Epithelial cell of esophagus (primary cell): Measurements from ENCODE around the gene DISP2.

Experiments used
- DNase-seq: peaks from one replicate; pipeline ENCODE4 v3.0.0; 2010; ENCODE audit warnings: low read depth
- H3K4me3 ChIP-seq: 2 replicates; pipeline ENCODE4 v1.5.1; 2011; ENCODE audit warnings: mild to moderate bottlenecking, low read length, control low read depth
- TF ChIP-seq, protein P1 (sequence below): IDR thresholded peaks from 2 replicates; pipeline ENCODE4 v1.5.1; 2011; ENCODE audit warnings: low read depth, mild to moderate bottlenecking, low read length, control low read depth, inconsistent platforms; ENCODE audit not compliant: insufficient read depth; ENCODE audit errors: missing control alignments

The DISP2 gene

GRCh38 chr15:40343512-40343911 lies 14.5 kb upstream of the DISP2 start:
- DNase-seq = peak; percentile 97
- TF ChIP-seq, protein P1, sequence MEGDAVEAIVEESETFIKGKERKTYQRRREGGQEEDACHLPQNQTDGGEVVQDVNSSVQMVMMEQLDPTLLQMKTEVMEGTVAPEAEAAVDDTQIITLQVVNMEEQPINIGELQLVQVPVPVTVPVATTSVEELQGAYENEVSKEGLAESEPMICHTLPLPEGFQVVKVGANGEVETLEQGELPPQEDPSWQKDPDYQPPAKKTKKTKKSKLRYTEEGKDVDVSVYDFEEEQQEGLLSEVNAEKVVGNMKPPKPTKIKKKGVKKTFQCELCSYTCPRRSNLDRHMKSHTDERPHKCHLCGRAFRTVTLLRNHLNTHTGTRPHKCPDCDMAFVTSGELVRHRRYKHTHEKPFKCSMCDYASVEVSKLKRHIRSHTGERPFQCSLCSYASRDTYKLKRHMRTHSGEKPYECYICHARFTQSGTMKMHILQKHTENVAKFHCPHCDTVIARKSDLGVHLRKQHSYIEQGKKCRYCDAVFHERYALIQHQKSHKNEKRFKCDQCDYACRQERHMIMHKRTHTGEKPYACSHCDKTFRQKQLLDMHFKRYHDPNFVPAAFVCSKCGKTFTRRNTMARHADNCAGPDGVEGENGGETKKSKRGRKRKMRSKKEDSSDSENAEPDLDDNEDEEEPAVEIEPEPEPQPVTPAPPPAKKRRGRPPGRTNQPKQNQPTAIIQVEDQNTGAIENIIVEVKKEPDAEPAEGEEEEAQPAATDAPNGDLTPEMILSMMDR = no peak
- no peak overlapping the region for H3K4me3 ChIP-seq

GRCh38 chr15:40344217-40344616 lies 13.8 kb upstream of the DISP2 start:
- DNase-seq = no peak
- TF ChIP-seq, protein P1 = no peak
- H3K4me3 ChIP-seq = no peak overlapping the region

DNA sequence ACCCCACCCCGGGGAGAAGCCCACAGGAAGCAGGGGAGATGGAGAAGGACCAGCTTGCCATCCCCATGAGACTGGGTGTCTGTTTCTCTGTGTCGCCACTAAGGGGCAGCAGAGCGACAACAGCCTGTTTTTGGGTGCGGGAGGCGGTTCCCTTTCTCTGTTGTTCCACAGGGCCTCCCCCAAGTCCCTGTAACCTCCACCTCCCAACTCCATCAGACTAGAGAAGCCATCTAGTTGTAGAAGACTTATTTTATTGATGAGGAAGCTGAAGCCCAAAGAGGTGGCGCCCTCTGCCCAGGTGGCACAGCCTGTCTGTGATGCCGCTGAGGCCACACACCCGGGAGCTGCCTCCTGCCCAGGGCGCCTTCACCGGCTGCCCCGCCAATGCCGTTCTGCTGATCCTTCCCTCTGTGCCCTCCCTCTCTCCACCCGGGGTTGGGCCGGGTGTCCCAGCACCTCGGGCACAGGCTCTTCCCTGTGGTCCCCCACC lies 13.3 kb upstream of the DISP2 start:
- DNase-seq = peak; percentile 69
- TF ChIP-seq, protein P1 = peak; percentile 76

GRCh38 chr15:40345225-40345866 lies 12.7 kb upstream of the DISP2 start:
- DNase-seq = no peak
- H3K4me3 ChIP-seq = no peak overlapping the region
- TF ChIP-seq, protein P1 = no peak

More for the DNA sequence above, 13.3 kb upstream of the DISP2 start:
- H3K4me3 ChIP-seq = no peak overlapping the region

DNA sequence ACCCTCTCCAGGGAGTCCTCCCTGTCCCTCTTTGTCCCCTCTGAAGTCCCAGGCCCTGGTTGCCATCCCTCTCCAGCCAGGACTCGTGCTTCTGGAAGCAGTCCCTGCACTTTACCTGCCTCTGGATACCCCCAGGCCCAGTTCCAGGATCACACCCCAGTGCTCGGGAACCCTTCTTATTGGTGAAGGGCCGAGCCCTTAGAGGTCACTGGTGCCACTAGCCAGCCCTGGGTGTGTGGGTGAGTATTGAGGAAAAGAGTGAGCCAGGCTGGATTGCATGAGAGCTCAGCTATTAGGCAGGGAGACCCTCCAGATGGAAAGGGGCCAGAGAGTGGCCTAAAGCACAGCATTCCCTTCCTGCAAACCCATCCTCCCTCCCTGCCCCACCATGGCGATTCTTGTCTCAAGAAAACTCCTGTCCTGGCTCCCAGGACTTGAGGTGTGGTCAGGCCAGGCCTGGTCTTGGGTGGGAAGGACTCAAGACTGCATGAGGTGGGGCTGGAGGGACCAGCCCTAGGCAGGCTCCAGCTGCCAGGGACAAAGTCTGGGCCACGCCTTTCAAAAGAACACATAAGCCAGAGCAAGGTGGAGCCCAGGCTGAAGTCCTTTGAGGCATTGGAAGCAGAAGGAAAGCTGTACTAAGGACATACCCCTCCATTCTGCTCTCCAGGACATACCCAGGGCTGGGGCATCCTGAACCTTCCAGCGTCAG lies 12.0 kb upstream of the DISP2 start:
- TF ChIP-seq, protein P1 = no peak
- H3K4me3 ChIP-seq = no peak overlapping the region
- no peak for DNase-seq

GRCh38 chr15:40346579-40347558 lies 11.2 kb upstream of the DISP2 start:
- TF ChIP-seq, protein P1 = no peak
- DNase-seq = no peak
- H3K4me3 ChIP-seq = no peak overlapping the region
